ENCODE measurements around the gene NFILZ. TPM values are rescaled to one million over a fixed set of nuclear protein-coding genes. Genes with fewer than 3 reads are reported as not detected.

NFILZ gene
- total RNA-seq, 1 donor: not detected

DNA sequence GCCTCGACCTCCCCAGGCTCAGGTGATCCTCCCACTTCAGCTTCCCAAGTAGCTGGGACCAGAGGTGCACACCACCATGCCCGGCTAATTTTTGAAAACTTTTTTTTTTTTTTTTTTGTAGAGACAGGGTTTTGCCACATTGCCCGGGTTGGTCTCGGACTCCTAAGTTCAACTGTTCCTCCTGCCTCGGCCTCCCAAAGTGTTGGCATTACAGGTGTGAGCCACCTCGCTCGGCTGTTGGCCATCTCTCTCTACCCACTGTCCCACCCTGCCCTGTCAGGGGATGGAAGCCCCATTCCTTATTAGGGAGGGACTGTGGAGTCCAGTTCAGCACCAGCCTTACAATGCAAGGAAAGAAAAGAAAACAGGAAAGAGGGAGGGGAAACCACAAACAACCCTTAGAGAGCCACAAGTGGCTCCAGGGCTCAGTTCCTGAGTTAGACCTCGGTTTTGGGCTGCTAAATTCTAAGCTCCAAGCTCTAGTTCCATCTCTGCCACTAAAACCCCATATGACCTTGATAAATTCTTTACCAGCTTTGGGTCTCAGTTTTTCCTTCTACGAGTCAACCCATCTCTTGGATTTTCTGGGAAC lies 36.5 kb downstream of the NFILZ start:
- no peaks in the 10 kb centered on the region for H3K4me1 ChIP-seq (ENCODE audit: insufficient read depth, low read length)
- H3K79me2 ChIP-seq (ENCODE audit: insufficient read depth, low read length): no peaks in the 10 kb centered on the region
- no peak for TF ChIP-seq CTCF (IDR thresholded peaks at IDR 0.05; ENCODE audit: extremely low read depth, low read depth, low read length)
- no peaks in the 10 kb centered on the region for H4K20me1 ChIP-seq (ENCODE audit: insufficient read depth, low read length)
- H3K4me2 ChIP-seq (ENCODE audit: insufficient read depth, low read length): no peak overlapping the region
- no peaks in the 10 kb centered on the region for H3K9me3 ChIP-seq (ENCODE audit: low read depth, low read length)
- H3K27ac ChIP-seq (ENCODE audit: low read depth, low read length): no peak overlapping the region
- no peaks in the 10 kb centered on the region for H3K27me3 ChIP-seq (ENCODE audit: insufficient read depth, low read length)
- no peaks in the 10 kb centered on the region for H3K36me3 ChIP-seq (ENCODE audit: insufficient read depth, low read length)
- H2AFZ ChIP-seq (ENCODE audit: low read length): no peak overlapping the region
- no peak overlapping the region for H3K4me3 ChIP-seq (ENCODE audit: insufficient read depth, low read length)
- DNase-seq (ENCODE audit: insufficient read length, low spot score, missing footprints): no peak

- Histone ChIP-seq H3K27me3 (ENCODE audit: insufficient read depth, low read length) (no peaks in the 10 kb centered on the region), H3K4me2 (ENCODE audit: insufficient read depth, low read length) (no peak overlapping the region), H3K36me3 (ENCODE audit: insufficient read depth, low read length) (no peaks in the 10 kb centered on the region), H4K20me1 (ENCODE audit: insufficient read depth, low read length) (no peaks in the 10 kb centered on the region), H3K4me1 (ENCODE audit: insufficient read depth, low read length) (no peaks in the 10 kb centered on the region), H3K4me3 (ENCODE audit: insufficient read depth, low read length) (no peak overlapping the region), H3K9me3 (ENCODE audit: low read depth, low read length) (no peaks in the 10 kb centered on the region), H3K27ac (ENCODE audit: low read depth, low read length) (no peak overlapping the region), H3K79me2 (ENCODE audit: insufficient read depth, low read length) (no peaks in the 10 kb centered on the region), H2AFZ (ENCODE audit: low read length) (no peak overlapping the region)
- no peak for DNase-seq (ENCODE audit: insufficient read length, low spot score, missing footprints)
- TF ChIP-seq CTCF (IDR thresholded peaks at IDR 0.05; ENCODE audit: extremely low read depth, low read depth, low read length): no peak
Observed at GRCh38 chr19:8673276-8673891, 43.0 kb downstream of the NFILZ start.

DNA sequence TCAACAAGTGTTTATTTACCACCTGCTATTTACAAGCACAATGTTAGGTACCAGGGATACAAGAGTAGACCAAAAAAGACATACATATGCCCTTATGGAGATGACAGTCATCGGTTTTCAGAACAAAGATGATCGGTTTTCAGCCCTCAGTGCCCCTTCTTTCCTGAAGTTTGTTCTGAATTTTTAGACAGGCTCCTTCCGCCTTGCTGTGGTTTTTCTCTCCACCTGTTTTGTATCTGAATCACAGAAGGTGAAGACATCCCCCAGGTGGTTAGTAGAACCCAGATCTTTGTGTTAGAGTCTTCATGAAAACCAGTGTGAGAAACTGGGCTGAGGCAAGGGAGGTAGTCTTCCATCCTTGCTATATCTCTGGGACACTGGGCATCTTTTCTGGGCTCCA lies 44.6 kb downstream of the NFILZ start:
- no peaks in the 10 kb centered on the region for H4K20me1 ChIP-seq (ENCODE audit: insufficient read depth, low read length)
- H3K9me3 ChIP-seq (ENCODE audit: low read depth, low read length): no peaks in the 10 kb centered on the region
- H3K79me2 ChIP-seq (ENCODE audit: insufficient read depth, low read length): no peaks in the 10 kb centered on the region
- no peak overlapping the region for H2AFZ ChIP-seq (ENCODE audit: low read length)
- H3K4me2 ChIP-seq (ENCODE audit: insufficient read depth, low read length): no peak overlapping the region
- TF ChIP-seq CTCF (IDR thresholded peaks at IDR 0.05; ENCODE audit: extremely low read depth, low read depth, low read length): no peak
- no peaks in the 10 kb centered on the region for H3K4me1 ChIP-seq (ENCODE audit: insufficient read depth, low read length)
- no peaks in the 10 kb centered on the region for H3K36me3 ChIP-seq (ENCODE audit: insufficient read depth, low read length)
- no peak overlapping the region for H3K4me3 ChIP-seq (ENCODE audit: insufficient read depth, low read length)
- no peak overlapping the region for H3K27ac ChIP-seq (ENCODE audit: low read depth, low read length)
- no peaks in the 10 kb centered on the region for H3K27me3 ChIP-seq (ENCODE audit: insufficient read depth, low read length)
- DNase-seq (ENCODE audit: insufficient read length, low spot score, missing footprints): no peak

DNA sequence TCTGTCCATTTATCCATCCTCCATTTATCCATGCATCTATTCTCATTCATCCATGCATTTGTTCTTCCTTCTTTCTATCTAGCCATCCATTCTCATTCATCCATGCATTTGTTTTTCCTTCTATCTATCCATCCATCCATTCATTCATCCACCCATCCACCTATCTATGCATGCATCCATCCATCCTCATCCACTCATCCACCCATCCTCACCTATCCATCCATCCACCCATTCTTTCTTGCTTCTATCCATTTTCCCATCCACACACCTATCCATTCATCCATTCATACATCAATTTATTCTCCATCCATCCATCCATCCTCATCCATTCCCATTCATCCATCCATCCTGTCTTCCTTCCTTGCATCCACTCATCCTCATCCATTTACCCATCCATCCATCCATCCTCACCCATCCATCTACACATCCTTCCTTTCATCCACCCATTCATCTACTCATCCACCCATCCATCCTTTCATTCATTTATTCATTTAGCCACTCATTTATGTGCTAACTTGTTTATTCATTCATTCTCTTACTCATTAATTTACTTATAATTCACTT lies 47.9 kb downstream of the NFILZ start:
- Histone ChIP-seq H3K36me3 (ENCODE audit: insufficient read depth, low read length) (no peaks in the 10 kb centered on the region), H3K9me3 (ENCODE audit: low read depth, low read length) (peaks cover 5% of the 10 kb centered on the region), H4K20me1 (ENCODE audit: insufficient read depth, low read length) (no peaks in the 10 kb centered on the region), H3K4me1 (ENCODE audit: insufficient read depth, low read length) (no peaks in the 10 kb centered on the region), H3K79me2 (ENCODE audit: insufficient read depth, low read length) (no peaks in the 10 kb centered on the region), H3K27ac (ENCODE audit: low read depth, low read length) (no peak overlapping the region), H2AFZ (ENCODE audit: low read length) (no peak overlapping the region), H3K4me3 (ENCODE audit: insufficient read depth, low read length) (no peak overlapping the region), H3K27me3 (ENCODE audit: insufficient read depth, low read length) (no peaks in the 10 kb centered on the region), H3K4me2 (ENCODE audit: insufficient read depth, low read length) (no peak overlapping the region)
- no peak for DNase-seq (ENCODE audit: insufficient read length, low spot score, missing footprints)
- TF ChIP-seq CTCF (IDR thresholded peaks at IDR 0.05; ENCODE audit: extremely low read depth, low read depth, low read length): no peak

All from osteoblast (primary cell).